Amniotic epithelial cell (primary cell): ENCODE data around the gene SLU7.

Experiments used
- DNase-seq: peaks from one replicate; pipeline ENCODE4 v3.0.0-alpha.2; 2010; ENCODE audit warnings: low read depth

SLU7 gene

GRCh38 chr5:160367261-160367660 is 51.6 kb downstream of the SLU7 start:
- DNase-seq, result no peak

GRCh38 chr5:160366230-160366629 is 52.7 kb downstream of the SLU7 start:
- DNase-seq, result no peak

GRCh38 chr5:160363660-160364395 is 55.1 kb downstream of the SLU7 start:
- no peak for DNase-seq

GRCh38 chr5:160363211-160363610 is 55.7 kb downstream of the SLU7 start:
- no peak for DNase-seq

DNA sequence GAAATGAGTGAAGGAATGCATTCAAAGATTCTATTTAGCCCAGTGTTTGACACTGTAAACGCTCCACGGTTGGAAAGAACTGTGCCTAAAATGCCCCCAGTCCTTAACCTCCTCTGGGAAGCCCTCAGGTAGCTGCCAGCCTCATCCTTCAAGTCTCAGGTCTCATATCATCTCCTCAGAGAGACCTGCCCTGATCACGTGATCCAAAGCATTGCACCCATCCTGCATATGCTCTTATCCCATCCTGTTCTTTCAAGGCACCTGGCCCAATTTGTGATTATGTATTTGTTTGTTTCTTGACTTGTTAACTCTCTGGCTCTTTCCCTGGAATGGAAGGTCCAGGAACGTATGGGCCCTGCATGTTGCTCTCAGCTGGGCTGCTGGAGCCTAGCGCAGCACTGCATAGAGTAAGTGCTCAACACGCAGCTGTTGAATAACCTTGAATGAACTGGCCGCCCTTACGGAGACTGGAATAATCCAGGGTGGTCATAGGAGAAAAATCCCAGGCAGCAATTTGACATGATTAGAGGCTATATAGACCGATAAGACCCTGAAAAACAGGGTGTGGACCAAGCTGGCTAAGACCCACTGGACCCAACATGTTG is 57.2 kb downstream of the SLU7 start:
- no peak for DNase-seq

- no peak for DNase-seq
These were observed 58.6 kb downstream of the SLU7 start for GRCh38 chr5:160360310-160360709.

GRCh38 chr5:160359816-160360215 is 59.1 kb downstream of the SLU7 start:
- DNase-seq, result no peak

- no peak for DNase-seq
These were observed 59.6 kb downstream of the SLU7 start for GRCh38 chr5:160359242-160359641.

GRCh38 chr5:160357861-160358411 is 60.9 kb downstream of the SLU7 start:
- no peak for DNase-seq

GRCh38 chr5:160357394-160357793 is 61.5 kb downstream of the SLU7 start:
- no peak for DNase-seq

DNA sequence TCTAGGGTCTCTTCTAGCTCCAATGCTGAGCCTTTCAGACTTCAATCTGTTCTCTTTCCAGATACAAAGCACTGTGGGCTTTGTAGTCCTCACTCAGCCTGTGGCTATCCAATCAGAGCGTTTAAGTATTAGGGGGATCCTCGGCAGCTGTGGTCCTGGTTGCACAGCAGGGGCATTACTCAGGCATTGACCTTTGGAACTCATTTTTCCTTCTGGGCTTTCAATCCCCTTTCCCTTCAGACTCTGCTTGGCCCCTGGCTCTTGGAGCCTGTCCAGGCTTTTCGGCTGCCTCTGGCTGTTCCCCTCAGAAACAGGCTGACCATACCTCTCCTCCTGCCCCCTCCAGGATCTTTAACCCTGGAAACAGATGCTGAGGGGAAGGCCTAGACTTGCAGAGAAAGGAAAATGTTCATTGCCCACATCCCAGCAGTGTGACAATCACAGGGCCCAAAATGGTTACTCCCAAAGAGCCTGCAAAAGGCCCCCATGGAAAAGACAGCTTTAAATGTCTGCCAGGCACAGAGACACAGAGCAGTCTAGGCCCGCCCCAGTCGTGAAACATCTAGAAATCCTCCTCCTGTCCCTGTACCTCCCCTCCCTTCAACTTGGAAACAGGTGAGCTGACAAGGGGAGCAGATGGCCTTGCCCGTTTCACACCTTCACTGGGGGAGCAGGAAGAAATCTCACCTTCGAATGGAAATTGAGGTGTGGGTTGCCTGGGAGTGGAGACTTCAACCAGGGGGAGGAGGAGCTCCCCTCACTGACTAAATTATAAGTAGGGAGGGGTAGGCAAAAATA is 62.1 kb downstream of the SLU7 start:
- DNase-seq, result no peak

DNA sequence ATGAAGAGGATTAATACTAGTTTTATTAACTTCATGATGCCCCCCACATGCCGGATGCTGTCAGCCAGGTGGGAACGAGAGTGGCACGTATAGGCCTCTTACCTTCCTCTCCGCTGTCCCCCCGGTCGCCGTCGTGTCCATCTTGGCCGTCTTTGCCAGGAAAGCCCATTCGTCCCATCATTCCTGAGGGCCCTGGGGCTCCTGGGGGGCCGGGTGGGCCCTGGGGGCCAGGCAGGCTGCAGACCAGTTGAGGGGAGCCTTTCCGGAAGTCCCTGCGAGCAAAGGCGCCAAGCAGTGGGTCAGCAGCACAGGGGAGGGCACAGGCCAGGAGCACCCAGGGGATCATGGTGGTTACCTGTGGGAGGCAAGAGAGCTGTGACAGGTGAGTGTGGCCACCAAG is 64.2 kb downstream of the SLU7 start:
- no peak for DNase-seq

GRCh38 chr5:160353379-160353778 is 65.5 kb downstream of the SLU7 start:
- no peak for DNase-seq

DNA sequence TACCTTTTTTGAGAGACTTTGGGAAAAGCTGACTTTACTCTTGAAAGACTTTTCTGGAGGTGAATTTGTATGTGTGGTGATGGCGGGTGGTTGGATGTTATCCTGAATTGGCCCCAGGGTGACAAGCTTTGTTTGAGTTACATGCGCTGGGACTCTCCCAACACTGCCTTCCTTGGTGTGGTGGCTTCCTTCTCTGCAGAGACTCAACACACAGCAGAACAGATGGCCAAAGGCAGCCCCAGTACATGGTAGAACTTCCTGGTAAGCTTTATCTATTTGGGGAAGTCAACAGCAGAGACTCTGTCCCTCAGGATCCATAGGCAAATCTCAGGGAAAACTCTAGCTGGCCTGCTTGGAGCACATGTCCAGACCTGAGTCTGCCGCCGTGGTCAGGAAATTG is 66.6 kb downstream of the SLU7 start:
- no peak for DNase-seq
